ENCODE results near the gene ENDOV. TPM values are rescaled to one million over a fixed set of nuclear protein-coding genes. Genes with fewer than 3 reads are reported as not detected.
A peak's percentile ranks its signal among the peaks of the same experiment; 100 is the strongest.

Gene ENDOV
- total and polyA plus RNA-seq, 2 experiments from 2014 or later, result 21.2 to 33.8 TPM

DNA sequence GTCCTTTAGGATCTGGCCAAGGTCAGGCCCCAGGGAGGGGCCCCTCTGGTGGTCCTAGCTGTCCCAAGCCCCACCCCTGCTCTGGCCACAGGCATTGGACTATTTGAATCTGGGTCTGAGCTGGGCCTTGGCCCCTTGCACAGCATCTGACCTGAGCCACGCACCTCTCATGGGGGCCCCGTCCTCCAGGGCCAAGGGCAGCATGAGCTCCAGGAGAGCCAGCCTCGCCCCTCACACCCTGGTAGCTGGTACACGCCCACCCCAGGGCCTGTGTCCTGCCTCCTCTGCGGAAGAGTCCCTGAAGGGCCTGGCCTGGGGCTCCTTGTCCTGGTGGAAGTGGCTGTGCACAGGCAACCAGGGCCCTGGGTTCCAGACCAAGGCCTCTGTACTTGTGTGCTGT is 23.8 kb downstream of the ENDOV start:
- no peaks in the 10 kb centered on the region for H3K36me3 ChIP-seq (replicated peaks; ENCODE audit: insufficient read depth, low read depth)
- H2AFZ ChIP-seq, result no peak overlapping the region
- H3K4me2 ChIP-seq, result no peak overlapping the region
- no peak overlapping the region for H3K4me3 ChIP-seq
- H3K79me2 ChIP-seq, result no peaks in the 10 kb centered on the region
- WGBS (ENCODE audit: low lambda C conversion rate, missing lambda C conversion rate), result 91% methylated on average over 5 of the region's 5 CpGs
- H3K27me3 ChIP-seq, result peaks cover 3% of the 10 kb centered on the region
- no peaks in the 10 kb centered on the region for H3K9me3 ChIP-seq (ENCODE audit: low read depth)
- no peak for DNase-seq (ENCODE audit: low spot score)
- no peaks in the 10 kb centered on the region for H3K9me2 ChIP-seq (replicated peaks; ENCODE audit: insufficient read depth)
- TF ChIP-seq EZH2phosphoT487 (IDR thresholded peaks at IDR 0.05; ENCODE audit: low read depth, severe bottlenecking, unreplicated experiment), result no peak
- H3K4me1 ChIP-seq (ENCODE audit: insufficient read depth), result no peaks in the 10 kb centered on the region
- H4K20me1 ChIP-seq (ENCODE audit: insufficient read depth, poor library complexity, severe bottlenecking), result no peaks in the 10 kb centered on the region
- no peak overlapping the region for H3K27ac ChIP-seq

DNA sequence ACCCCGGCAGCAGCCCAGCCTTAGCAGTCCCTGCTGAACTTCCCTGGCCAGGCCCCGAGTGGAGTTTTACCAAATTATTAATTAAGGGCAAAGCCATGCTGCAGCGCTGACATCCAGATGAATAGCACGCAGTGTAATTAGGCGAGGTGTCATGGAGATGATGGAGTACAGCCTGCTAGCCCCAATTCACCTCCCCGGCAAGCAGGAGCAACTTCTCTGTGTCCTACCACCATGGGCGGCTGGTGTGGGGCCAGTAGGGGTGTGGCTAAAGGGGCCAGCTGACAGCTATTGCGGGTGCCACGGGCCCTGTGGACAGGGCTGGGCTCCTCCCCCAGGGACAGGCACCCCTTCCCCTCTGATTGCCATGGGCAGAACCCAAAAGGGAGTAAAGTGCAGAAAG is 24.5 kb downstream of the ENDOV start:
- Histone ChIP-seq H3K9me3 (ENCODE audit: low read depth) (no peaks in the 10 kb centered on the region), H3K9me2 (replicated peaks; ENCODE audit: insufficient read depth) (no peaks in the 10 kb centered on the region), H3K36me3 (replicated peaks; ENCODE audit: insufficient read depth, low read depth) (no peaks in the 10 kb centered on the region), H3K27ac (no peak overlapping the region), H3K4me1 (ENCODE audit: insufficient read depth) (no peaks in the 10 kb centered on the region), H3K4me2 (no peak overlapping the region), H3K79me2 (no peaks in the 10 kb centered on the region), H3K4me3 (no peak overlapping the region), H3K27me3 (peaks cover 3% of the 10 kb centered on the region), H4K20me1 (ENCODE audit: insufficient read depth, poor library complexity, severe bottlenecking) (no peaks in the 10 kb centered on the region), H2AFZ (no peak overlapping the region)
- TF ChIP-seq EZH2phosphoT487 (IDR thresholded peaks at IDR 0.05; ENCODE audit: low read depth, severe bottlenecking, unreplicated experiment) (no peak), EZH2 (IDR thresholded peaks at IDR 0.05; ENCODE audit: borderline replicate concordance) (no peak)
- TF ChIP-seq, protein P1, sequence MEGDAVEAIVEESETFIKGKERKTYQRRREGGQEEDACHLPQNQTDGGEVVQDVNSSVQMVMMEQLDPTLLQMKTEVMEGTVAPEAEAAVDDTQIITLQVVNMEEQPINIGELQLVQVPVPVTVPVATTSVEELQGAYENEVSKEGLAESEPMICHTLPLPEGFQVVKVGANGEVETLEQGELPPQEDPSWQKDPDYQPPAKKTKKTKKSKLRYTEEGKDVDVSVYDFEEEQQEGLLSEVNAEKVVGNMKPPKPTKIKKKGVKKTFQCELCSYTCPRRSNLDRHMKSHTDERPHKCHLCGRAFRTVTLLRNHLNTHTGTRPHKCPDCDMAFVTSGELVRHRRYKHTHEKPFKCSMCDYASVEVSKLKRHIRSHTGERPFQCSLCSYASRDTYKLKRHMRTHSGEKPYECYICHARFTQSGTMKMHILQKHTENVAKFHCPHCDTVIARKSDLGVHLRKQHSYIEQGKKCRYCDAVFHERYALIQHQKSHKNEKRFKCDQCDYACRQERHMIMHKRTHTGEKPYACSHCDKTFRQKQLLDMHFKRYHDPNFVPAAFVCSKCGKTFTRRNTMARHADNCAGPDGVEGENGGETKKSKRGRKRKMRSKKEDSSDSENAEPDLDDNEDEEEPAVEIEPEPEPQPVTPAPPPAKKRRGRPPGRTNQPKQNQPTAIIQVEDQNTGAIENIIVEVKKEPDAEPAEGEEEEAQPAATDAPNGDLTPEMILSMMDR (IDR thresholded peaks at IDR 0.05; ENCODE audit: poor library complexity), result no peak
- DNase-seq (ENCODE audit: low spot score), result no peak
- 88% methylated on average over 9 of the region's 9 CpGs for WGBS (ENCODE audit: low lambda C conversion rate, missing lambda C conversion rate)

DNA sequence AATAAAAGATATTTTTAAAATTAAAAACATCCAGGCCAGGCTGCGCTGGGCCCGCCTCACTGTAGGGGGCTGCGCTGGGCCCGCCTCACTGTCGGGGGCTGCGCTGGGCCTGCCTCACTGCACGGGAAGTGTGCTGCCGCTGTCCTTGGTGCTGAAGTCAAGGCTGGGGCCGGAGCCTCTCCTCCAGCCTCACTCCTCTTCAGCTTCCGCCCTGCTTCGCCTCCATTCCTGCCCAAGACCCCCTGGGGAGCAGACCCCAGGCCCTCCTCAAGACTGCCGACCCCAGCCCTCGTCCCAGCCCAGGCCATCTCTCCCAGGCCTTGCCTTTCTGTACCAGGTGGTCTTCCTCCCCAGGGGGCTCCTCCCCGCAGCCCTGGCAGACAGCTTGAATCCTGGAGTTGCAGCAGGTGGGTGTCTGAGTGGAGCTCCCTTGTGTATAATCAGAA is 26.2 kb downstream of the ENDOV start:
- WGBS (ENCODE audit: low lambda C conversion rate, missing lambda C conversion rate), result 21% methylated on average over 14 of the region's 14 CpGs
- no peak overlapping the region for H3K4me3 ChIP-seq
- H3K4me1 ChIP-seq (ENCODE audit: insufficient read depth), result no peaks in the 10 kb centered on the region
- no peaks in the 10 kb centered on the region for H4K20me1 ChIP-seq (ENCODE audit: insufficient read depth, poor library complexity, severe bottlenecking)
- no peak overlapping the region for H3K4me2 ChIP-seq
- H3K9me2 ChIP-seq (replicated peaks; ENCODE audit: insufficient read depth), result no peaks in the 10 kb centered on the region
- H3K27me3 ChIP-seq, result peaks cover 3% of the 10 kb centered on the region
- no peak overlapping the region for H3K27ac ChIP-seq
- no peaks in the 10 kb centered on the region for H3K9me3 ChIP-seq (ENCODE audit: low read depth)
- DNase-seq (ENCODE audit: low spot score), result peak; percentile 80
- TF ChIP-seq, protein P1 (IDR thresholded peaks at IDR 0.05; ENCODE audit: poor library complexity), result no peak
- TF ChIP-seq EZH2 (IDR thresholded peaks at IDR 0.05; ENCODE audit: borderline replicate concordance), result no peak
- no peak for TF ChIP-seq EZH2phosphoT487 (IDR thresholded peaks at IDR 0.05; ENCODE audit: low read depth, severe bottlenecking, unreplicated experiment)
- H2AFZ ChIP-seq, result no peak overlapping the region
- no peaks in the 10 kb centered on the region for H3K36me3 ChIP-seq (replicated peaks; ENCODE audit: insufficient read depth, low read depth)
- H3K79me2 ChIP-seq, result no peaks in the 10 kb centered on the region

DNA sequence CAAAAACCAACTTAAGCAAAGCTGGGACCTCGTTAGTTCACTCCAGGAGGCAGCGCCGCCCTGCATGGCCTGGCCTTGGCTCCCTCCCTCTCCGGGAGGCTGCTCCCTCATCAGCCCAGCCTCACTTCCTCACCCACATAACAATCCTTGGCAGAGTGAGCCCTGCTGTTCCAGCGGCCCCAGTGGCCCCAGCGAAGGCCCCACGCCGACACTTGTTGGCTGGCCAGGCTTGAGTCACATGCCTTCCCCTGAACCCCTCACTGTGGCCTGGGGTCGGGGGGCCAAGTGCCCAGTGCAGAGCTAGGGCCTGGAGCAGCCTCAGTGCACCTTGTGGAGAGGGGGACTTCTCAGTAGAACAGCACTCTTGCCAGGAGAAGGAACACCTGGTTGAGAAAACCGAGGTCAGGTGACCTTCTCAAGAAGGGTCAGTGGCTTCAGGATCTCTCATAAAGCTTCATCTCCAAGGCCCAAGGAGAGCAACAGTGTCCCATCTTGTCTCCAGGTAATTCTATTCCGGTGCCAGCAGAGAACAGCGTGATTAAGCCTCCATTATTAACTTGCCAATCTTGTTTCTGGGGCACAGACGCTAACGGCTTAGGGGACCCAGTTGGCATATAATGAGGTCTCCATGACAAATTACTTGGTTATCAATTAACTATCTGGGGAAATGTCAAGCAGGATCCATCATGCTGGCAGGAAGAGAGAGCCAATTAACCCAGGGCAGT is 26.8 kb downstream of the ENDOV start:
- Histone ChIP-seq H3K36me3 (replicated peaks; ENCODE audit: insufficient read depth, low read depth) (no peaks in the 10 kb centered on the region), H2AFZ (no peak overlapping the region), H3K79me2 (no peaks in the 10 kb centered on the region), H3K4me1 (ENCODE audit: insufficient read depth) (no peaks in the 10 kb centered on the region), H3K27ac (no peak overlapping the region), H3K9me2 (replicated peaks; ENCODE audit: insufficient read depth) (no peaks in the 10 kb centered on the region), H4K20me1 (ENCODE audit: insufficient read depth, poor library complexity, severe bottlenecking) (no peaks in the 10 kb centered on the region), H3K27me3 (peaks cover 3% of the 10 kb centered on the region), H3K4me2 (no peak overlapping the region), H3K9me3 (ENCODE audit: low read depth) (no peaks in the 10 kb centered on the region), H3K4me3 (no peak overlapping the region)
- 87% methylated on average over 14 of the region's 14 CpGs for WGBS (ENCODE audit: low lambda C conversion rate, missing lambda C conversion rate)
- TF ChIP-seq, protein P1 (IDR thresholded peaks at IDR 0.05; ENCODE audit: poor library complexity), result no peak
- no peak for TF ChIP-seq EZH2 (IDR thresholded peaks at IDR 0.05; ENCODE audit: borderline replicate concordance)
- no peak for TF ChIP-seq EZH2phosphoT487 (IDR thresholded peaks at IDR 0.05; ENCODE audit: low read depth, severe bottlenecking, unreplicated experiment)
- no peak for DNase-seq (ENCODE audit: low spot score)

All from hepatocyte (in vitro differentiated cells).